Bronchial epithelial cell (primary cell): ENCODE data around the gene PRODH2. TPM values are rescaled to one million over a fixed set of nuclear protein-coding genes. Genes with fewer than 3 reads are reported as not detected.

Source experiments
- DNase-seq: peaks from one replicate; pipeline ENCODE4 v3.0.0-alpha.2; 2010; ENCODE audit warnings: low read depth
- FAIRE-seq: peaks from 2 replicates; lab custom pipeline; 2011; peaks lifted over from hg19 to GRCh38; lab: Jason Lieb, UNC
- H3K27me3 ChIP-seq: 2 replicates; pipeline ENCODE4 v1.5.1; 2011; ENCODE audit warnings: low read length; ENCODE audit not compliant: control insufficient read depth, insufficient read depth
- H3K36me3 ChIP-seq: 2 replicates; pipeline ENCODE4 v1.5.1; 2011; ENCODE audit warnings: low read length; ENCODE audit not compliant: control insufficient read depth, insufficient read depth
- H3K4me3 ChIP-seq: 2 replicates; pipeline ENCODE4 v1.5.1; 2011; ENCODE audit warnings: mild to moderate bottlenecking, low read depth, low read length, control low read depth
- CTCF ChIP-seq: IDR thresholded peaks from 2 replicates; pipeline ENCODE4 v1.5.1; 2011; ENCODE audit warnings: mild to moderate bottlenecking, moderate library complexity, low read length, control low read depth, inconsistent platforms; ENCODE audit not compliant: insufficient read depth, severe bottlenecking
- total RNA-seq: library from RNA; depleted of rRNA; stranded (reverse); fragments of >200 nt; gene quantifications from 2 replicates; pipeline ENCODE4 v1.2.1, GENCODE V29; 2014

PRODH2 gene
- total RNA-seq, 1 donor from 2014 or later: not detected

- Histone ChIP-seq H3K4me3 (no peak overlapping the region), H3K27me3 (peaks cover 2% of the 10 kb centered on the region), H3K36me3 (no peaks in the 10 kb centered on the region)
- no peak for FAIRE-seq
- no peak for DNase-seq
- no peak for TF ChIP-seq CTCF
These were observed 4.2 kb upstream of the PRODH2 start for GRCh38 chr19:35816846-35817245.

DNA sequence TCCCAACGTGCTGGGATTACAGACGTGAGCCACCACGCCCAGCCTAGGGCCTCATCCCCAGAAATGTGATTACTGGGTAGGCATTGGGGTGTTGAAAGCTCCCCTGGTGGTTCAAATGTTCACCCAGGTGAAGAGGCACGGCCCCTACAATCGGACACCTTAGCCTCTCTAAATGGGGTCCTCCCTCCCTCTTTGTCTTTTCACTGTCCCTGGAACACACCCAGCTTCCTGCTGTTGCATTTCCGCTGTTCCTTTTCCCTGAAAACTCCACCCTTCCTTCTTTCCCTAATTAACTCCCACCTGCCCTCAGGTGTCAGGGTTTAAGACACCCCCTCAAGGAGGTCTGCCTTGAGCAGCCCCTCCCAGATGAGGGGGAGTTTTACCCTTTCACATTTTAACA is 3.6 kb upstream of the PRODH2 start:
- FAIRE-seq (no peak), DNase-seq (no peak)
- Histone ChIP-seq H3K4me3 (no peak overlapping the region), H3K27me3 (peaks cover 2% of the 10 kb centered on the region), H3K36me3 (no peaks in the 10 kb centered on the region)
- no peak for TF ChIP-seq CTCF

GRCh38 chr19:35813043-35813890 is 622 bp upstream of the PRODH2 start:
- no peak for TF ChIP-seq CTCF
- Histone ChIP-seq H3K36me3 (no peaks in the 10 kb centered on the region), H3K27me3 (no peaks in the 10 kb centered on the region), H3K4me3 (no peak overlapping the region)
- no peak for FAIRE-seq
- DNase-seq: no peak

GRCh38 chr19:35811317-35812219 is 1.1 kb downstream of the PRODH2 start:
- H3K4me3 ChIP-seq: no peak overlapping the region
- TF ChIP-seq CTCF: no peak
- no peaks in the 10 kb centered on the region for H3K36me3 ChIP-seq
- no peaks in the 10 kb centered on the region for H3K27me3 ChIP-seq
- FAIRE-seq (no peak), DNase-seq (no peak)

DNA sequence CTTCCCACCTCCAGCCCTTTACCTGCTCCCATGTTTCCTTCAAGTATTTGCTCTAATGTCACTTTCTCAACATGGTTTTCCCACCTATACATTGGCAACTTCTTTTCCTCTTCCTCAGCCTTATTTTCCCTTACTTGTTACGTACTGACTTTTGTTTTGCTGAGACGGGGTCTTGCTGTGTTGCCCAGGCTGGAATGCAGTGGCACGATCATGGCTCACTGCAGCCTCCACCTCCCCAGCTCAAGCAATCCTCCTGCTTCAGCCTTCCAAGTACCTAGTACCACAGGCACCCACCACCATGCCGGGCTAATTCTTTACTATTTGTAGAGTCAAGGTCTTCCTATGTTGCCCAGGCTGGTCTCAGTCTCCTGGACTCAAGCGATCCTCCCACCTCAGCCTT is 5.0 kb downstream of the PRODH2 start:
- no peak for DNase-seq
- FAIRE-seq: no peak
- no peak for TF ChIP-seq CTCF
- Histone ChIP-seq H3K4me3 (no peak overlapping the region), H3K27me3 (no peaks in the 10 kb centered on the region), H3K36me3 (no peaks in the 10 kb centered on the region)
